Uterus (tissue), 4 donors: Measurements from ENCODE around the gene GLYR1. TPM values are rescaled to one million over a fixed set of nuclear protein-coding genes. Genes with fewer than 3 reads are reported as not detected.
A peak's percentile ranks its signal among the peaks of the same experiment; 100 is the strongest.

Experiments used
- DNase-seq, 2 donors: peaks; one replicate each; pipeline ENCODE4 v3.0.0-alpha.2; 2019 to 2020
- H3K27ac ChIP-seq, 2 donors: fragments of 200-600 bp; sonication (generic); 1 replicate in 1 of 2; 2 replicates in 1 of 2; pipeline ENCODE4 v1.5.1; 2016 to 2018
- H3K27me3 ChIP-seq, 2 donors: fragments of 200-600 bp; sonication (generic); one replicate each; pipeline ENCODE4 v1.5.1; 2018 to 2019; ENCODE audit warnings: control low read depth in 1 of 2
- H3K36me3 ChIP-seq, 2 donors: fragments of 200-600 bp; sonication (generic); one replicate each; pipeline ENCODE4 v1.5.1; 2019; ENCODE audit warnings: control low read depth in 1 of 2
- H3K4me1 ChIP-seq, 2 donors: fragments of 200-600 bp; sonication (generic); one replicate each; pipeline ENCODE4 v1.5.1; 2018 to 2019; ENCODE audit warnings: control low read depth in 1 of 2
- H3K4me3 ChIP-seq, 2 donors: fragments of 200-600 bp; sonication (generic); 1 replicate in 1 of 2; 2 replicates in 1 of 2; pipeline ENCODE4 v1.5.1; 2018 to 2019; ENCODE audit warnings: mild to moderate bottlenecking in 1 of 2
- H3K9me3 ChIP-seq, 2 donors: fragments of 200-600 bp; sonication (generic); one replicate each; pipeline ENCODE4 v1.5.1; 2019; ENCODE audit warnings: control low read depth in 1 of 2
- POLR2A ChIP-seq, 2 donors: fragments of 450-650 bp; IDR thresholded peaks; one replicate each; pipeline ENCODE4 v1.6.1; 2016; ENCODE audit warnings: antibody characterized with exemption in 2 of 2, mild to moderate bottlenecking in 1 of 2, moderate library complexity in 1 of 2
- intact Hi-C: fragments of 100-400 bp; cut with DNase I; formaldehyde crosslinking; loops from one replicate; pipeline ENCODE4 v1.15.1; 2023; ENCODE audit warnings: low total_unique reads
- total RNA-seq, 4 donors: library from RNA; depleted of rRNA in 3 of 4; stranded (reverse); fragments of >200 nt in 3 of 4; gene quantifications; one replicate each; pipeline versions ENCODE4 v1.1.0 to v1.2.4, GENCODE V29; 2014 to 2023
- TF ChIP-seq, protein P1 (sequence below), 4 experiments: fragments of 200-600 bp in 2 of 4; fragments of 450-650 bp in 2 of 4; sonication (generic) in 2 of 4; IDR thresholded peaks; one replicate each; pipeline ENCODE4 v1.5.1; 2016 to 2019; ENCODE audit warnings: antibody characterized with exemption in 4 of 4, mild to moderate bottlenecking in 2 of 4, moderate library complexity in 1 of 4
- donor health status: DM: yes; HTN: yes; CAD: no.

GLYR1 gene
- total RNA-seq, 4 donors from 2014 or later = 26.6 to 86.3 (median 47.1) TPM

DNA sequence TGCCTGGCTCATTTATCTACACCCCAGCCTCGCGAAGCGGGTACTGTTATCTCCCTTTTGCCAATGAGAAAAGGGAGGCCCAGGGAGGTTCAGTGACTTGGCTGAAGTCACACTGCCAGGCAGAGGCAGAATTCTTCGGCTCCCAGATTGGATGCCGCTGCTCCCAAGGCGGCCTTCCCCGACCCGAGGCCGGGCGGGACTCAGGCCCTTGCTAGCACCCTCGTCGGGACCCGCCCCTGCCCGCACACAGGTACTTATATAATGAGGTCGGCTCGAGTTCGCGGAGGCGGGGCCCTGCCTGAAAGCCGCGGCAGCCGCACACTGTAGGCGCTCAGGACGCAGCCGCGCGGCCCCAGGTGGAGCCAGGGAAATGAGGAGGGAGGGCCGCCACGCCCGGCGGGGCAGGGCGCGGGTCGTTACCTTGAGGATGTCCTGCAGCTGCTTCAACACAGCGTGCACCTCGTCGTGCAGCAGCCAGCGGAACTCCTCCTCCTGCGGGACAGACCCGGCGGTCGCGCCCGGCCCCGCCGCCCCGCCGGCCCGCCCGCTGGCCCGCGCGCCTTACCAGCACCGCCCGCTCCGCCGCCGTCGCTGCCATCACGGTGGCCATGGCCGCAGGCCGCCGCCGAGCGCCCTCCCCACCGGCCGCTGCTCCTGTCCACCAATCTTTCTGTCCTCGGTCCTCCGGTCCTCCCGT is 45.0 kb downstream of the GLYR1 start, which contains the start of gene ROGDI:
Gene ROGDI, minus strand, starts transcription at position 672 of the 697 bp plus-strand sequence. Its CDS starts 62 bp downstream, at position 610.
- TF ChIP-seq, protein P1, sequence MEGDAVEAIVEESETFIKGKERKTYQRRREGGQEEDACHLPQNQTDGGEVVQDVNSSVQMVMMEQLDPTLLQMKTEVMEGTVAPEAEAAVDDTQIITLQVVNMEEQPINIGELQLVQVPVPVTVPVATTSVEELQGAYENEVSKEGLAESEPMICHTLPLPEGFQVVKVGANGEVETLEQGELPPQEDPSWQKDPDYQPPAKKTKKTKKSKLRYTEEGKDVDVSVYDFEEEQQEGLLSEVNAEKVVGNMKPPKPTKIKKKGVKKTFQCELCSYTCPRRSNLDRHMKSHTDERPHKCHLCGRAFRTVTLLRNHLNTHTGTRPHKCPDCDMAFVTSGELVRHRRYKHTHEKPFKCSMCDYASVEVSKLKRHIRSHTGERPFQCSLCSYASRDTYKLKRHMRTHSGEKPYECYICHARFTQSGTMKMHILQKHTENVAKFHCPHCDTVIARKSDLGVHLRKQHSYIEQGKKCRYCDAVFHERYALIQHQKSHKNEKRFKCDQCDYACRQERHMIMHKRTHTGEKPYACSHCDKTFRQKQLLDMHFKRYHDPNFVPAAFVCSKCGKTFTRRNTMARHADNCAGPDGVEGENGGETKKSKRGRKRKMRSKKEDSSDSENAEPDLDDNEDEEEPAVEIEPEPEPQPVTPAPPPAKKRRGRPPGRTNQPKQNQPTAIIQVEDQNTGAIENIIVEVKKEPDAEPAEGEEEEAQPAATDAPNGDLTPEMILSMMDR (IDR thresholded peaks at IDR 0.05) = no peak
- TF ChIP-seq POLR2A (IDR thresholded peaks at IDR 0.05) = no peak
- intact Hi-C loops = loop anchor here (5.0 kb wide), 1 partner anchor 35 kb away; the partner anchor contains the start of gene ZNF500
- peak within 1 kb of the TSS; percentile 51 to 83 for H3K4me3 ChIP-seq

DNA sequence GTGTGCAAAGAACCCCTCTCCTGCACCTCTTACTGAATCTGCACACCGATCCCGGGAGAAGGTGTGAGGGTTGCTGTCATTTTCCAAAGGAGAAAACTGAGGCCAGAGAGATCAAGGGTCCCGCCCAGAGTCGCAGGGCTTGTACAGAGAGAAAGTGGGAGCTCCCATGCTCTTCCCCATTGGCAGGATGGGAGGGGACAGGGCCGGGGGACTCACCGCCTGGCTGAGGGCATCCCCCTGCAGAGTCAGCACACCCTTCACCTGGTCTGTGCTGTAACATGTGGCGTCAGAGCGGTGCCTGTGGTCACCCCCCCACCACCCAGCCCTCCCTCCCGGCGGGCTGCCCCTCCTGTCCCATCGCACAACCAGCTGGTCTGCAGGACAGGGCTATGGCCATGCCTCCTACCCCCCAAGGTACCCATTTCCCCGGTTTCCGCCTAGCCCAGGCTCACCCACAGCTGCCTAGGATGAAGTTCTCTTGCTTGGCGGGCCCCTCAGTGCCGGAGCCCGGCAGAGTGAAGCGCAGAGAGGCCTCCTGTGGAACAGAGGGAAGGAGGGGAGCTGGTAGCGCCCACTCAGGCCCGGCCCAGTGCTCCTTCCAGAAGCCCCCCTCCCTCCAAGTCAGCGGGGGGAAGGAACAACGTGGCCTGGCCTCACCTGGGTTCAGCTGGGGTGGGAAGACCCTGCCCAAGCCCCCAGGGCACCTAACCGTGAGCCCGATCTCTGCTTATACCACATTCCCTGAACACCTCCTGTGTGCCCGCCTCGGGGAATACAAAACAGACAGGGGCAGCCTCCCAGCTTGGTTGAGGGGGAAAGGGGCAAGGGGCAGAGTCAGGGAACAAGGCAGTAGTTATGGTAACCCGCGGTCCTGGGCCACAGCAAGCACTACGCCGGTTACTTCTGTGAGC is 45.8 kb downstream of the GLYR1 start:
- Histone ChIP-seq H3K27me3 (no peaks in the 10 kb centered on the region), H3K27ac (peak overlapping the region; percentile 70 to 85), H3K36me3 (no peaks in the 10 kb centered on the region), H3K4me3 (peak overlapping the region; percentile 51 to 83), H3K9me3 (no peaks in the 10 kb centered on the region), H3K4me1 (peaks cover 0 to 11% of the 10 kb centered on the region in 2 donors)
- TF ChIP-seq, protein P1 (IDR thresholded peaks at IDR 0.05) = no peak
- TF ChIP-seq POLR2A (IDR thresholded peaks at IDR 0.05) = no peak
- intact Hi-C loops = loop anchor here (5.0 kb wide), 1 partner anchor 34 kb away; the partner anchor contains the start of gene ZNF500
- DNase-seq = no peak

More for the DNA sequence above, 45.0 kb downstream of the GLYR1 start, which contains the start of gene ROGDI:
- peak; percentile 57 to 63 for DNase-seq
- Histone ChIP-seq H3K27ac (peak within 1 kb of the TSS; percentile 70 to 85), H3K27me3 (no peaks in the 10 kb centered on the region), H3K36me3 (no peaks in the 10 kb centered on the region), H3K4me1 (peaks cover 0 to 11% of the 10 kb centered on the region in 2 donors), H3K9me3 (no peaks in the 10 kb centered on the region)

DNA sequence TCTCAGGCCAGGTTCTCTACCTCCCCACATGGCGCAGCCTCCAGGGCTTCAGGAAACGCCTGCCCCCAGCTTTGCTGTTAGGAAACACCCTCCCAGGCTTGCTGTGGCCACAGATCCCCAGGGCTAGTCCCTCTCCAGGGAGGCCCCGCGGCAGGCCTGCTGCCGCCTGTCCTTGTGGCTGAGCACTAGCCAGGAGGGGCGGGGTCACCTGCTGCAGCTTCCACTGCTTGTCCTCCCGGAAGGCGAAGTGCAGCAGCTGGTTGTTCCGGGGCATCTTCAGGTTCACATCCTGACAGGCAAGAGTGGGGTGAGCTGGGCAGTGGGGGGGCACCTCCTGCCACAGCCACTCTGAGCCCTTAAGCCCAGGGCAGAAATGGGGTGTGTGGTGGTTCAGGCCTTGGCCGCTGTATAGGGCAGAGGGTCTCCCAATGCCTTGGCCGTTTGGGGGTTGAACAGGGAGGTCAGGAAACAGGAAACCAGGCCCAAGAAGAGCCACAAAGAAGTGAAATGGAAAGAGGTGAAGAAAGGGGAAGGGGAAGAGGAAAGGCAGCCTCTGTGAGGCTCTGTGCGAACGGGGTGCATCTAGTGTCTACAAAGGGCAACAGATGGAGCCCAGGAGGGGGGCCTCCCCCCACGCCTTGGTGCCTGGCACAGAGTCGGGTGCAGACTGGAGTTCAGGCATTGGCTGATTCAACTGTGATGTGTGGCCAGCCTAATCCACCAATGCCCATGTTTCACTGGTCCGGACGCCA is 46.6 kb downstream of the GLYR1 start:
- Histone ChIP-seq H3K9me3 (no peaks in the 10 kb centered on the region), H3K36me3 (no peaks in the 10 kb centered on the region), H3K4me3 (no peak overlapping the region), H3K4me1 (peaks cover 0 to 11% of the 10 kb centered on the region in 2 donors), H3K27ac (no peak overlapping the region), H3K27me3 (no peaks in the 10 kb centered on the region)
- intact Hi-C loops = loop anchor here (5.0 kb wide), 1 partner anchor 33 kb away; the partner anchor contains the start of gene ZNF500
- DNase-seq = no peak
- TF ChIP-seq, protein P1 (IDR thresholded peaks at IDR 0.05) = no peak
- no peak for TF ChIP-seq POLR2A (IDR thresholded peaks at IDR 0.05)

DNA sequence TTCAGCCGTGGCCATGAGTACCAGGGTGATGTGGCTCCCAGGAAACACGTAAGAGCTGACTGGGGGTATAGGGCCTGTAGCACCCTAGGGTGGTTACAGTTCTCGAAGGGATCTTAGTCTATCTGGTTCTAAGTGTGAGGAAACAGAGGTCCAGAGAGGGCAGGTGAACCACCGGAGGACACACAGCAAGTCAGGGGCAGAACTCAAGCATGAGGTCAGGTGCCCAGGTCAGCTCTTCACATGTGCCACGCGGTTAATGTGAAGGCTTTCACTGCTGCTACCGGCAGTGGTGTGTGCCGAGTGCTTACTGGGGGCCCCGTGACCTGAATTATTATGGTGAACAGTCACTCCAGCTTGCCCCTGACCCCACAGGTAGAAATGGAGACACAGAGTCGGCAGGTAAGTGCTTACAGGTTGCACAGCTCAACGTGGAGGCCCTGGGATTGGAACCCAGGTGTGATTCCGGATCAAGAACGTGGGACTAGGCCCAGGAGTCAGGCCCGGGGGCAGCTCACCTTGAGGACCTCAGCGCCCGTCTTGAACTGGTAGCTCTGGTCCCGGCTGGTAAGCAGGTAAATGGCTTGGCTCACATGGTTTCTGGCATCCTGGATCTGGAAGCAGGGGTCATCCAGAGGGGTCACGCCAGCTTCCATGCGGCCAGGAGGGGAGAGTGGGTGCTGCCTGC is 47.8 kb downstream of the GLYR1 start:
- intact Hi-C loops = no loop called here
- Histone ChIP-seq H3K4me3 (no peak overlapping the region), H3K4me1 (peaks cover 0 to 11% of the 10 kb centered on the region in 2 donors), H3K36me3 (no peaks in the 10 kb centered on the region), H3K27me3 (no peaks in the 10 kb centered on the region), H3K9me3 (no peaks in the 10 kb centered on the region), H3K27ac (no peak overlapping the region)
- TF ChIP-seq, protein P1 (IDR thresholded peaks at IDR 0.05) = no peak
- no peak for TF ChIP-seq POLR2A (IDR thresholded peaks at IDR 0.05)
- no peak for DNase-seq
